Activated CD4-positive, CD25-positive, alpha-beta regulatory T cell treated with anti-CD3 and anti-CD28 coated beads, Interleukin-2, amount 50 U/mL, for 72 hours (primary cell): Measurements from ENCODE around the gene UGT2B15.
"Not testable (repeated sequence)": the region's sequence is repeated elsewhere in the genome, so short reads cannot be mapped to it uniquely, and the experiment has no call there.

Source experiments
- DNase-seq: peaks from one replicate; pipeline ENCODE4 v3.0.0; 2021

UGT2B15 gene

DNA sequence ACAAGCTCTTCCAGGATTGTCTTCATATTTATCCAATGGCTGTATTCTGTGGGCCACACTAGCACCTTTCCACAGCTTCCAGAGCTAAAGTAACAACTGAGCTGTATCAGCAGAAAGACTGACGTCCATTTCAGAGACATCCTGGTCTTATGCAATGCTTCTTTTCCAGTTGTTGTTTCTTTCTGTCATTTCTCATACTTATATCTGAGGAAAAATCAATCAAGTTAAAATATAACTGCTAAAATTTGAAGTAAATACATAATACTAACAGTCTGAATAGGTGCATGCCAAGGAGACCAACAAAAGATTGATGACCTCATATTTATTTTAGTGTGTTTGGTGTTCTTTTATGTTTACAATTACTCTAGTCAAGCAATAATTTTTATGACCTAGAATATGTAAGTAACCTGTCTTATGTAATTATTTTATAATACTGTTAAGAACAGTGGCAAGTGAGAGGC, at the start of gene UGT2B15:
Gene UGT2B15 (minus strand): TSS at position 174 of the 461 bp plus-strand sequence. CDS start 34 bp downstream, at position 140.
- not testable (repeated sequence) for DNase-seq

DNA sequence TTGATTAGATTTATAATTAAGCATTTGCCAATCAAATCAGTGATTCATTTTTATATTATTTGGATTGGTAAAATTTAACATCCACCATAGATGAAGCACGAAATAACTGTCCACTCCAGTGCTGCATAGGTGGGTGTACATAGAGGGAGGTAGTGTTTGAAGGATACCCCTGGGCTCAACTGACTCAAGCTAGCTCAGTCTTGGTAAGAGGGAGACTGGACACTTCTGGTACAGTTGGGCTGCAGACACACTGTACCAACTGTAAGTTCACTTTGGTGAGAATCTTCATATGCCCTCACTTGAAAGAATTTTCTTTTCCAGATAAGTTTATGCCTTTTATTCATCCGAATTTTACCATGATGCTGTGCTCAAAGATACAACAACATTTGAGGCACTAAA, 48.6 kb upstream of the UGT2B15 start:
- no peak for DNase-seq

DNA sequence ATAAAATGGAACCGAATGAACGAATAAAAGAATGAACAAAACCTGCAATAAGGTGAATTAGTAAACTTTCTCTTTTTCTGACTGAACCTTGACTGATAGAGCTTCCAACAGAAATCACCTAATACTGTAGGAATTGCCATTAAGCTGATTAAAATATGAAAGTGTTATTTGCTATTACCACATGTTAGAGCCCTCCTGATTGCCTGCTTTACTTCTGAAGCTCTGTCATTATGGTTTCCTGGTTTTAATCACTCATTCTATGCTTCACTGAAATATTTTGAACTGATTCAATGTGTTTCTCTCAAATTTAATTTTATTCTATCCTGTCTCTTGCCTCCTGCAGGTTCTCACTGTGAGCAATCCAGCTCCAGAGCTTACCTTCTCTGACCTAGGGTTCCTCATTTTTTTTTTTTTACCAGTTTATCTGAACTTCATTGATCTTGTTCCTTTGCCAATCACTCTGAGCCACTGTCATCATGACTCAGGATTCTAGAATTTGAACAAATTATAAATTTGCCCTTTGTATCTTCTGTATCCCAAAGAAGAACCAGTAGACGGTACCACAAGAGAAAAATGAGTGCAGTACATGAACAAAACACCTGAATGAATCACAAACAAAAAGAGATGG, 48.1 kb upstream of the UGT2B15 start:
- DNase-seq, result no peak

DNA sequence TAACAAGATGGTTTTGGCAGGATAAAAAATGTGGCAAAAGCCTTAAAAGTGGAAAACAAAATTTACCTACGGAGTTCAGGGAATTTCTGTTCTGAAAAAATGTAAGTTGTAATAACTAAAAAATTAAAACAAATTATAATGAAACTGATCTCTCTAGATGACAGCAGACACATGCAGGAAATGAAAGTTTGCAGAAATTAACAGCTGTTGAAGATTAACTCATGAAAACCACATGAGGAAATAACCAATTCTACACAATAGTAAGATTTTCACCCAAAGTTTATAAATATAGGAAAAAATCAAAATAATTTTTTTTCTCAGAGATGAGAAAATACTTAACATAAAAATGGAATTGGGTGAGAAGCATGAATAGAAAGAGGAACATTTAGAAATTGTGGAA, 47.5 kb upstream of the UGT2B15 start:
- no peak for DNase-seq

DNA sequence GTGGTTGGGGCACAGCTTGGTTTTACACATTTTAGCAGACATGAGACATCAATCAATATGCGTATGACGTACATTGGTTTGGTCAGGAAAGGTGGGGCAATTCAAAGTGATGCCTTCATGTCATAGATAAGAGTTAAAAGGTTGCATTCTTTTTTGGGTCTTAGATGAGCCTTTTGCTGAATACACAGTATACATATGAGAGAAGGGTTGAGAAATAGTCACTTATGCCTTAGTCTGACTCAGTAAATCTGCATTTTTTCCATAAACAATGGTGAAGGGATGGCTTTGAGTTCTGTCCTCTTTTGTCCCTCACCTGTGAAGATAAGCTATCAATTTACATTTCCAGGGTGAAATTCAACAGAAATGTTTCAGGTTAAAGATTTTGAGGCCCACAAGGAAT, 43.9 kb upstream of the UGT2B15 start:
- DNase-seq, result no peak

DNA sequence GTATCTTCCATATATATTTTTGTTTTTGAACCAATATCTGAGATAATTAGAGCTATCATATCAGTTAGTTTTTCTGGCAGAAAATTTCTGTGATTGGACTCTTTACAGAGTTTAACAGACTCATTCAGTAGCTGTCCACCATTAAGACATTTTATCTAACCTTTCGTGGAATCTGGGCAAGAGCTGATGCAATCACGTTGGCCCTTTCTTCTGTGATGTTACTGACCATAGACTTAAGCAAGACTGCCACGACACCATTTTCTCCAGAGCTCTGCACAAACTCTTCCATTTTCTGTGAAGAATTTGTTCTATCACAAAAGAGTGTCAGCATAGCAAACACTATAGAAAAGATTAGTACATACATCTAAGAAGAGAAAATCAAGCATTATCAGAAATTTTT, 41.8 kb upstream of the UGT2B15 start:
- DNase-seq, result no peak

DNA sequence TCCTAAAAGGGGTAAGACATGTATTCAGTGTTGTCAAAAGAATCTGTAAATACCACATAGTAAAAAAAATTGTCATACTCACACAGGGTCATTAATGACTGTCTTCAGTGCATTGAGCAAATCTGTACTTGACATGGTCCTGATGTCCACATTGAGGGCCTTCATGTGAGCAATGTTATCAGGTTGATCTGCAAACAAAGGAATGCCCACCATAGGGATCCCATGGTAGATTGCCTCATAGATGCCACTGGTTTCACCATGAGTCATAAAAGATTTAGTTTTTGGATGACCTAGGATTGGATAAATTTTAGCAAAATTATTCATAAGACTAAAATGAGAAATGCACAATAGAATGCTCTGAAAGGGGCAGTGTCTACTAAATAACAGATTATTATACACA, 38.1 kb upstream of the UGT2B15 start:
- DNase-seq, result no peak

DNA sequence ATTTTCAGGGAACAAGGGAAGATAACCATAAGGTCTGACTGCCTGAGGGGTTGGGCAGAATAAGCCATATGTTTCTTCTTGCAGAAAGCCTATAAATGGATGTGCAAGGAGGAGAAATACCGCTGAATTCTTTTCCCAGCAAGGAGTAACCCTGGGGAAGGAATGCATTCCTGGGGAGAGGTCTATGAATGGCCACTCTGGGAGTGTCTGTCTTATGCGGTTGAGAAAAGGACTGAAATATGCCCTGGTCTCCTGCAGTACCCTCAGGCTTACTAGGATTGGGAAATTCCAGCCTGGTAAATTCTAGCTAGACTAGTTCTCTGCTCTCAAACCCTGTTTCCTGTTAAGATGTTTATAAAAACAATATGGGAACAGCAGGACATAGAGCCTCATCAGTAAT, 32.7 kb upstream of the UGT2B15 start:
- not testable (repeated sequence) for DNase-seq

DNA sequence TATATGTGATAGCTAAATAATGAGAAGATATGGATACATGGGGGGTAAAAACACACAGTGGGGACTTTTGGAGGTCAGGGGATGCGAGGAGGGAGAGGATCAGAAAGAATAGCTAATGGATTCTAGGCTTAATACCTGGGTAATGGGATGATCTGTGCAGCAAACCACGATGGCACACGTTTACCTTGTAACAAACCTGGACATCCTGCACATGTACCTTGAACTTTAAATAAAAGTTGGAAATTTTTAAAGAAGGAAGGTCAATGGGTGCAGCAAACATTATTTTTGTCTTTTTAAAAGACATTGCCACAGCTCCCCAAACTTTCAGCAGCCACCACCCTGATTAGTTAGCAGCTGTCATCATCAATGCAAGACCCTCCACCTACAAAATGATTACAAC, 29.7 kb upstream of the UGT2B15 start:
- no peak for DNase-seq

DNA sequence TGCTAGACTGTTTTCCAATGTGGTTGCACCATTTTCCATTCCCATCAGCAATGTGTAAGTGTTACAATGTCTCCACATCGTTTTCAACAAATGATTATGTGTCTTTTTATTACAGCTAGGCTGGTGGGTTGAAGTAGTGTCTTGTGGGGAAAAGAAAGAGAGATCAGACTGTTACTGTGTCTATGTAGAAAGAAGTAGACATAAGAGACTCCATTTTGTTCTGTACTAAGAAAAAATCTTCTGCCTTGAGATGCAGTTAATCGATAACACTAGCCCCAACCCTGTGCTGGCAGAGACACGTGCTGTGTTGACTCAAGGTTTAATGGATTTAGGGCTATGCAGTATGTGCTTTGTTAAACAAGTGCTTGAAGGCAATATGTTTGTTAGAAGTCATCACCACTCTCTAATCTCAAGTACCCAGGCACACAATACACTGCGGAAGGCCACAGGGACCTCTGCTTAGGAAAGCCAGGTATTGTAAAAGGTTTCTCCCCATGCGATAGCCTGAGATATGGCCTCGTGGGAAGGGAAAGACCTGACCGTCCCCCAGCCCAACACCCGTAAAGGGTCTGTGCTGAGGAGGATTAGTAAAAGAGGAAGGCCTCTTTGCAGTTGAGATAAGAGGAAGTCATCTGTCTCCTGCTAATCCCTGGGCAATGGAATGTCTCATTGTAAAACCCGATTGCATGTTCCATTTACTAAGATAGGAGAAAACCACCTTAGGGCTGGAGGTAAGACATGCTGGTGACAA, 23.0 kb upstream of the UGT2B15 start:
- DNase-seq, result no peak

DNA sequence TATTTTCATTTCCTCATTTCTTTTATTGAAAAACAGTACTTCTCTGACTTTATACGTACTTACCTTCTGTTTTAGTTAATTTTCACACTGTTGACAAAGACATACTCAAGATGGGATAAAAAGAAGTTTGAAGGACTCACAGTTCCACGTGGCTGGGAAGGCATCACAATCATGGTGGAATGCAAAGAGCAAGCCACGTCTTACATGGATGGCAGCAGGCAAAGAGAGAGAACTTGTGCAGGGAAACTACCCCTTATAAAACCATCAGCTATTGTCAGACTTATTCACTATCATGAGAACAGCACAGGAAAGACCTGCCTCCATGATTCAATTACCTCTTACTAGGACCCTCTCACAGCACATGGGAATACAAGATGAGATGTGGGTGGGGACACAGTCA, 20.7 kb upstream of the UGT2B15 start:
- DNase-seq, result no peak

DNA sequence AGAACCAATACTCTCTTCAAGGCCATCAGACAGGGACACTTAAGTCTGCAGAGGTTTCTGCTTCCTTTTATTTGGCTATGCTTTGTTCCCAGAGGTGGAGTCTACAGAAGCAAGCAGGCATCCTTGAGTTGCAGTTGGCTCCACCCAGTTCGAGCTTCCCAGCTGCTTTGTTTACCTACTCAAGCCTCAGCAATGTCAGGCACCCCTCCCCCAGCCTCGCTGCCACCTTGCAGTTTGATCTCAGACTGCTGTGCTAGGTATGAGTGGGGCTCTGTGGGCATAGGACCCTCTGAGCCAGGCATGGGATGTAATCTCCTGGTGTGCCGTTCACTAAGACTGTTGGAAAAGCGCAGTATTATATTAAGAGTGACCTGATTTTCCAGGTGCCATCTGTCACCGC, 12.6 kb upstream of the UGT2B15 start:
- DNase-seq, result no peak

DNA sequence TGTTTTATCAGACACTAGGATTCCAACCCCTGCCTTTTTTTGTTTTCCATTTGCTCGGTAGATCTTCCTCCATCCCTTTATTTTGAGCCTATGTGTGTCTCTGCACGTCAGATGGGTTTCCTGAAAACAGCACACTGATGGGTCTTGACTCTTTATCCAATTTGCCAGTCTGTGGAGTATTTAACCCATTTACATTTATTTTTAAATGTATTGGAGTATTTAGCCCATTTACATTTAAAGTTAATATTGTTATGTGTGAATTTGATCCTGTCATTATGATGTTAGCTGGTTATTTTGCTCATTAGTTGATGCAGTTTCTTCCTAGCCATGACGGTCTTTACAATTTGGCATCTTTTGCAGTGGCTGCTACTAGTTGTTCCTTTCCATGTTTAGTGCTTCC, 10.8 kb upstream of the UGT2B15 start:
- DNase-seq, result not testable (repeated sequence)

DNA sequence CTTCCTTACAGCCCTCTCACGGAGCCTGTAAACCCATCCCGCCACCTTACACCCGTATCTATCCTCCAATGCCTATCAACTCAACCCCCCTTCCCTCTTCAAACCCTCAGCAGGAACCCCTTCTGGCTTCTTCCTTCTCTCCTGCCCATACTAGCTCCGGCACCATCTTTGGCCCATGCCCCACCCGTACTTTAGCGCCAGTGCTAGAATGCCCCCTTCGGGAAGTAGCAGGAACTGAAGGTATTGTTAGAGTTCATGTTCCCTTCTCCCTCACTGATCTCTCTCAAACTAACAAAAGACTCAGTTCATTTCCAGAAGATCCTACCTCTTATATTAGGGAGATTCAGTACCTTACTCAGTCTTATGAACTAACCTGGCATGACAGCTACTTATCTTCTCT, 2.7 kb upstream of the UGT2B15 start:
- DNase-seq, result no peak

DNA sequence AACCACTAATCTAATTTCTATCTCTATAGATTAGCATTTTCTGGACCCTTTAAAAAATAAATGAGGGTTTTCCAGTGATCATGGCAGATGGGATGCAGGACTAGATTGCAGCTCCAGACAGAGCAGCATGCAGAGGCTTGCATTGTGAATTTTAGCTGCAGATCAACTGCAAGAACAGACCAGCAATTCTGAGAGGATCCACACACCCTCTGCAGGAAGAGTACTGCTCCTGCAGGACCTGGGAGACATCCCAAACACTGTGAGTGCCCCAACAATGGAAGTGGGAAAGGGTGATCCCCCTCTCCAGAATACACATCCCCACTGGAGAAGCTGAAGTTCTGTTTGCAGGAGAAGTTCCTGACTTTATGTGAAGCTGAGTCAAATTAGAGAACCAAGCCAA, 765 bp upstream of the UGT2B15 start:
- not testable (repeated sequence) for DNase-seq

DNA sequence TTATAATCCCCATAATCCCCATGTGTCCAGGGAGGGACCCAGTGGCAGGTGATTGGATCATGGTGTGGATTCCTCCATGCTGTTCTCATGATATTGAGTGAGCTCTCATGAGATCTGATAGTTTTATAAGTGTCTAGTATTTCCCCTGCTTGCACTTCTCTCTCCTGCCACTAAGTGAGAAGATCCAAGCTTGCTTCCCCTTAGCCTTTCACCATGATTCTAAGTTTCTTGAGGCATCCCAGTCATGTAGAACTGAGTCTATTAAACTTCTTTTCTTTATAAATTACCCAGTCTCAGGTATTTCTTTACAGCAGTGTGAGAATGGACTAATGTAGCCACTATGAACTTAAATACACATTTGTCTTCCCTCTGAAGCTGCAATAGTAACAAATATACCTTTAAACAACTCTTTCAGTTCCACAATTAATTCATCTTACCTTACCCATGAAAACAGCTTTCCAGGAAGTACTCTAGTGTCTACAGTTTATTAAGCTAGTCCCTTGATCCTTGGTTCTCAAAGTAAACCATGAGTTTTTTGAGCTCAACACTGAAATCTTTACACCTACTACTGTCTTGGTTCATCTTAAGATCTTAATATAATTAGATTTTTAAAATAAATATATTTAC, 1.8 kb downstream of the UGT2B15 start:
- not testable (repeated sequence) for DNase-seq

DNA sequence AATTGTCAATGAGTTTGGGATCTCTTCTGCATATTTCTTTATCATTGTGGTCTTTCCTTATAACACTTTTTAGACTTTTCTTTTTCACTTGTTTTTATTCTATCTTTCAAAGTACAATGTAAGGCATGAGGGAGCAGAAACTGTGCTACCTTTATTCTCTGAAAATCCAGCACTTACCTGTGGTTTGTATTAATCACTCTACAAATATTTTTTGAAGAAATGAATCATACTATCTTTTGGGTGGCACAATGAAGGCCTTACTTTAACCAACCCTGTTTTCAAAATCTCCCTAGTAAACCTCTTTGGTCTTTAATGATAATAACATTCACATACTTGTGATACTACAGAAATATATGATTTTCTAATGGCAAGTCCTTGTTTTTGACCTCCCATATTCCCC, 2.9 kb downstream of the UGT2B15 start:
- not testable (repeated sequence) for DNase-seq

DNA sequence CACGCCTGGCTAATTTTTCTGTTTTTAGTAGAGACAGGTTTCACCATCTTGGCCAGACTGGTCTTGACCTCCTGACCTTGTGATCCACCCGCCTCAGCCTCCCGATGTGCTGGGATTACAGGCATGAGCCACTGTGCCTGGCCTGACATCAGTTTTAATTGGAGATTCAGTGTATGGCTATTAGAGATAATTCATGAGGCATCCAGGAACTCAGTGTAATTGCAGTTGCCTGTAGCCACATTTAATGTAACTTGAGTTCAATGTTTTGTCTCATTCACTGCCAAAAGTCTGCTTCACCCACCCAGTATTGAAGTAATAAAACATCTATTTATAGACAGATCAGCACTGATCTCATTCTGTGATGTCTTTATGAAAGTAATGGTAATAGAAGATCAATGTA, 5.7 kb downstream of the UGT2B15 start:
- DNase-seq, result not testable (repeated sequence)

DNA sequence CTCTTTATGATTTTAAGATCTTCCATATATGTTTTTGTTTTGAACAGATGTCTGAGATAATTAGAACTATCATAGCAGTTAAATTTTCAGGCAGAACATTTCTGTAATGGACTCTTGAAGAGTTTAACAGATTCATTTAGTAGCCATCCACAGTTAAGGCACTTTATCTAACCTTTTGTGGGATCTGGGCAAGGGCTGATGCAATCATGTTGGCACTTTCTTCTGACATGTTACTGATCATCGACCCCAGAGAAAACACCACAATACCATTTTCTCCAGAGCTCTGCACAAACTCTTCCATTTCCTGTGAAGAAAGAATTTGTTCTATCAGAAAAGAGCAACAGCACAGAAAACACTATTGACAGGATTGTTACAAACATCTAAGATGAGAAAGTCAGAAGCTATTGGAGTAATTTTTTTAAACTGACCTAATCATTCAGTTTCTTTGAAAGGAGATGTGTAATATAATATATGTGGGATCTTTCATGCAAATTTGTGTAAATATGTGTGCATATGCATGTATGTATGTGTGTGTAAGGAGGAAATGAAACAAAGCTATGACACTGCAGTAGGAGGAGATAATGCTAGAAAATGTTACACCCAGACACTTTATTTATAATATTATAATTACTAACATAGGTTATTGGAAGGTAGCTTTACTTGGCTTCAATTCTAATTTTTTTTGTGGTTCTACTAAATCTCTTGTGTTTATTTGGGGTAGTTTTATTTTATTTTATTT, 7.4 kb downstream of the UGT2B15 start:
- DNase-seq, result not testable (repeated sequence)

DNA sequence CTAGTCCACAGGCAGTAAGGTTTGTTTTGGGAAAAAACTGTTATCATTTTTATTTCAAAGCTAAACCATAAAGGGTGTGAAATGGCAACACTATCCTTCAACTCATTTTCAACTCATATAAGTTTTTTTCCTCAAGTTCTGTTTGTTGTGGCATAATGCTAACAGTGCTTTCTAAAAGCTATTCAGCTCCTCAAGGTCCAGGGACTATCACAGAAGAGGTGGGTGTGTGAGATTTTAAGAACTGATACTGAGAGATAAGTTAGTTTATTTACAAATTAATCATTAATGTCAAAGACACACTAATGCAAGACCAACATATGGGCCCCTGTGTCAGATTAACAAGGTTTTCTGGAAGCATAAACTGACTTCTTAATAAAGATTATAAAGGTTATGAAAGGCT, 11.8 kb downstream of the UGT2B15 start:
- DNase-seq, result no peak

DNA sequence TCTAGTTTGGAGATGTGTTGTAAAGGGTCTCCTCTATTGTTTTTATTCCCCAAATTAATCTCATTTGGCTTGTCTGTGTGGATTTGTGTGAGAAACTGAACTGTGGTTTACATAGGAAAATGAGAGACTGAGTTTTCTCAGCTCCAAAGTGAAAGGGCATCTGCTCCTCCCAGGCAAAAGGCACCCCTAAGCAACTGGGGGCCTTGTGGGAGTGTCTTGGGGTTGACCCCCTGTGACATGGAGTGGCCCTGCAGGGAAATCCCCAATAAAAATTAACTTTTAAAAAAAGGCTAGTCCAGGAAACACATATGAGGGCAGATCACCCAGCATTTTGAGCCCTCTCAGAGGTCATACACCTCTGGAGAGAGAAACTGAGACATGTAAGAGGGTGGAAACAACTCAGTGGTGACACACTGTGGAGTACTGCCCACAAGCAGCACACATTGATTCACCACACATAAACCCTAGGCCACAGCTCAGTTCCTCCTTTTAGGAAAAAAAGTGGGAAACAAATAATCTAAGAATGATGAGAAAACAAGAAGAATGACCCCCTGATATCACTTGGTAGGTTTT, 13.3 kb downstream of the UGT2B15 start:
- not testable (repeated sequence) for DNase-seq

DNA sequence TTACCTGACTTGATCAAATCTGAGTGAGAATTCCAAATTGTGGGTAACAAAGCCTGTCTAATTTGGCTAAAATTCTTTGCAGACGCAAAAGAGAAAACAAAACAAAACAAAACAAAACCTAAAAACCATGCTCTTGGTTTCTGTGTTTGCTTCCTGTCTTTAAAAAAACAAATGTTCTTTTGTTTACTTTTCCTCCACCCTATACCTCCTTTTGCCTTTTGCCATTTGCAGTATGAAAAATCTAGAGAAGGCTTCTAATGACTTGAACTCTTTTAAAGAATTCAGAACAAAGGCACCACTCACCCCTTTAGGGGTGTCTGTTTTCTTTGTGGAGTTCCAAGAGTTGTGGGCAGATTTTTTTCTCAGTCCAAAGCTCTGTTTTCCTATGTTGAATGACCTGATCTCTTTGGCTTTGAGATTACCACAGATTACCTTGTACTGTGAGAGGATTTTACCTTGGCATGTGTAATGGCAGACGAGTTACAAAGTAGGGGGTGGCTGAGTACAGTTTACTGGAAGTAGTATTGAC, 13.9 kb downstream of the UGT2B15 start:
- DNase-seq, result not testable (repeated sequence)
